GM18858 (cell line): ENCODE data around the gene KANSL1.

Experiments
- ATAC-seq: cut with Tn5 transposase; IDR thresholded peaks from one replicate; pipeline ENCODE4 v1.9.1; 2021; ENCODE audit not compliant: unreplicated experiment

Gene KANSL1

GRCh38 chr17:46003907-46004748 lies 189.1 kb downstream of the KANSL1 start:
- no peak for ATAC-seq

GRCh38 chr17:46002973-46003316 lies 190.3 kb downstream of the KANSL1 start:
- ATAC-seq, result no peak

- ATAC-seq, result no peak
These were observed 190.8 kb downstream of the KANSL1 start for GRCh38 chr17:46002311-46002972.

GRCh38 chr17:46001390-46002310 lies 191.6 kb downstream of the KANSL1 start:
- no peak for ATAC-seq

- ATAC-seq, result no peak
These were observed 192.5 kb downstream of the KANSL1 start for GRCh38 chr17:46000757-46001156.

- no peak for ATAC-seq
These were observed 192.9 kb downstream of the KANSL1 start for GRCh38 chr17:46000292-46000691.

GRCh38 chr17:45999900-46000290 lies 193.3 kb downstream of the KANSL1 start:
- ATAC-seq, result no peak

GRCh38 chr17:45998987-45999899 lies 194.0 kb downstream of the KANSL1 start, which contains the start of gene STH:
STH (plus strand) TSS chr17:45999250; CDS start chr17:45999280, 30 bp downstream.
- no peak for ATAC-seq

- no peak for ATAC-seq
These were observed 195.6 kb downstream of the KANSL1 start for GRCh38 chr17:45997624-45998023.

- ATAC-seq, result no peak
These were observed 196.1 kb downstream of the KANSL1 start for GRCh38 chr17:45997166-45997565.

GRCh38 chr17:45996282-45996937 lies 196.8 kb downstream of the KANSL1 start:
- ATAC-seq, result no peak

- no peak for ATAC-seq
These were observed 197.5 kb downstream of the KANSL1 start for GRCh38 chr17:45995627-45996270.

- no peak for ATAC-seq
These were observed 198.2 kb downstream of the KANSL1 start for GRCh38 chr17:45994987-45995386.

GRCh38 chr17:45993962-45994627 lies 199.1 kb downstream of the KANSL1 start:
- no peak for ATAC-seq

GRCh38 chr17:45992904-45993303 lies 200.3 kb downstream of the KANSL1 start:
- ATAC-seq, result no peak

- ATAC-seq, result no peak
These were observed 201.1 kb downstream of the KANSL1 start for GRCh38 chr17:45992175-45992574.

GRCh38 chr17:45991341-45991740 lies 201.9 kb downstream of the KANSL1 start:
- ATAC-seq, result no peak

- ATAC-seq, result no peak
These were observed 202.3 kb downstream of the KANSL1 start for GRCh38 chr17:45990886-45991285.

- ATAC-seq, result no peak
These were observed 203.5 kb downstream of the KANSL1 start for GRCh38 chr17:45989759-45990158.
